ENCODE results near the gene IL17B. TPM values are rescaled to one million over a fixed set of nuclear protein-coding genes. Genes with fewer than 3 reads are reported as not detected.
A peak's percentile ranks its signal among the peaks of the same experiment; 100 is the strongest.

Gene IL17B
- total and polyA plus RNA-seq, 2 donors (not counting 3 experiments of a cell fraction or from before 2014, with no cell fraction given) = not detected

GRCh38 chr5:149371296-149371962, 7.7 kb downstream of the IL17B start:
- H3K4me2 ChIP-seq (ENCODE audit: insufficient read depth, low read length) = no peak overlapping the region
- no peaks in the 10 kb centered on the region for H3K79me2 ChIP-seq (ENCODE audit: control insufficient read depth, insufficient read depth, low read length)
- no peak overlapping the region for H2AFZ ChIP-seq (ENCODE audit: low read depth, low read length)
- BruUV-seq (replicated peaks) = no TSS peak
- no peaks in the 10 kb centered on the region for H3K4me1 ChIP-seq (ENCODE audit: control insufficient read depth, extremely low read depth, insufficient read depth, low read length)
- no peak overlapping the region for H3K9ac ChIP-seq (replicated peaks; ENCODE audit: extremely low read depth, insufficient read depth, low read length)
- H4K20me1 ChIP-seq (replicated peaks; ENCODE audit: control insufficient read depth, extremely low read depth, insufficient read depth, low read length) = no peaks in the 10 kb centered on the region
- dilution Hi-C loops (cut with MboI; ENCODE audit: extremely low pct_ligation_motif_present, low sequenced_read_pairs) (no loop called here), intact Hi-C loops (cut with micrococcal nuclease) (loop anchor here (1.0 to 2.0 kb wide), 5 partner anchors 54 to 241 kb away; no protein-coding TSS in a partner anchor)
- no peak overlapping the region for H3K27ac ChIP-seq (ENCODE audit: insufficient read depth, low read depth, low read length)
- TF ChIP-seq POLR2A (IDR thresholded peaks at IDR 0.05; ENCODE audit: low read depth, low read length) (no peak), CTCF (IDR thresholded peaks at IDR 0.05; ENCODE audit: extremely low read depth in 1 of 2, insufficient read depth in 1 of 2, low read depth in 1 of 2, low read length in 2 of 2) (peak; percentile 85 to 91)
- FAIRE-seq = peak; percentile 75
- H3K9me3 ChIP-seq (replicated peaks; ENCODE audit: control insufficient read depth, insufficient read depth, low read length) = no peaks in the 10 kb centered on the region
- ChIA-PET CTCF (interaction anchor here (0.6 to 4.0 kb wide), 40 partner anchors 8 to 246 kb away, joined by 3 to 81 read pairs (median 6); partner anchors contain the start of genes AFAP1L1, GRPEL2, IL17B and PCYOX1L), POLR2A (no interaction called here)
- no peaks in the 10 kb centered on the region for H3K9me1 ChIP-seq (replicated peaks; ENCODE audit: control insufficient read depth, extremely low read depth, insufficient read depth, low read length)
- H3K36me3 ChIP-seq (ENCODE audit: control insufficient read depth in 2 of 2, extremely low read depth in 1 of 2, insufficient read depth in 2 of 2, low read length in 2 of 2) = no peaks in the 10 kb centered on the region
- DNase-seq (ENCODE audit: low read depth, low spot score) = peak; percentile 59
- no peak overlapping the region for H3K4me3 ChIP-seq (replicated peaks in 1 of 3; ENCODE audit: insufficient read depth in 1 of 3, low read depth in 1 of 3, low read length in 3 of 3)
- H3K27me3 ChIP-seq (ENCODE audit: control insufficient read depth in 2 of 2, insufficient read depth in 2 of 2, low read length in 2 of 2) = no peaks in the 10 kb centered on the region

GRCh38 chr5:149370878-149371277, 8.2 kb downstream of the IL17B start:
- H3K36me3 ChIP-seq (ENCODE audit: control insufficient read depth in 2 of 2, extremely low read depth in 1 of 2, insufficient read depth in 2 of 2, low read length in 2 of 2) = no peaks in the 10 kb centered on the region
- no peak for FAIRE-seq
- no TSS peak for BruUV-seq (replicated peaks)
- dilution Hi-C loops (cut with MboI; ENCODE audit: extremely low pct_ligation_motif_present, low sequenced_read_pairs) (no loop called here), intact Hi-C loops (cut with micrococcal nuclease) (loop anchor here (1.0 to 2.0 kb wide), 5 partner anchors 54 to 240 kb away; no protein-coding TSS in a partner anchor)
- H3K4me1 ChIP-seq (ENCODE audit: control insufficient read depth, extremely low read depth, insufficient read depth, low read length) = no peaks in the 10 kb centered on the region
- no peak overlapping the region for H3K9ac ChIP-seq (replicated peaks; ENCODE audit: extremely low read depth, insufficient read depth, low read length)
- H3K27ac ChIP-seq (ENCODE audit: insufficient read depth, low read depth, low read length) = no peak overlapping the region
- H3K9me1 ChIP-seq (replicated peaks; ENCODE audit: control insufficient read depth, extremely low read depth, insufficient read depth, low read length) = no peaks in the 10 kb centered on the region
- H3K27me3 ChIP-seq (ENCODE audit: control insufficient read depth in 2 of 2, insufficient read depth in 2 of 2, low read length in 2 of 2) = no peaks in the 10 kb centered on the region
- TF ChIP-seq JUN (IDR thresholded peaks at IDR 0.05; ENCODE audit: borderline replicate concordance, insufficient read depth, insufficient read length, low read depth) (no peak), GATA2 (IDR thresholded peaks at IDR 0.05; ENCODE audit: insufficient read depth, insufficient read length, low read depth, low read length) (no peak), EZH2 (IDR thresholded peaks at IDR 0.05; ENCODE audit: borderline replicate concordance, low read depth, low read length, severe bottlenecking) (no peak), MAX (IDR thresholded peaks at IDR 0.05; ENCODE audit: insufficient read depth, insufficient read length) (no peak), POLR2A (IDR thresholded peaks at IDR 0.05; ENCODE audit: low read depth, low read length) (no peak), CTCF (IDR thresholded peaks at IDR 0.05; ENCODE audit: extremely low read depth in 1 of 2, insufficient read depth in 1 of 2, low read depth in 1 of 2, low read length in 2 of 2) (no peak), MYC (IDR thresholded peaks at IDR 0.05; ENCODE audit: low read depth, low read length) (no peak), FOS (IDR thresholded peaks at IDR 0.05; ENCODE audit: borderline replicate concordance, insufficient read depth, low read length) (no peak), POLR2AphosphoS5 (IDR thresholded peaks at IDR 0.05; ENCODE audit: insufficient read depth, low read depth, low read length) (no peak)
- H3K4me3 ChIP-seq (replicated peaks in 1 of 3; ENCODE audit: insufficient read depth in 1 of 3, low read depth in 1 of 3, low read length in 3 of 3) = no peak overlapping the region
- H2AFZ ChIP-seq (ENCODE audit: low read depth, low read length) = no peak overlapping the region
- POLR2A ChIA-PET = no interaction called here
- H4K20me1 ChIP-seq (replicated peaks; ENCODE audit: control insufficient read depth, extremely low read depth, insufficient read depth, low read length) = no peaks in the 10 kb centered on the region
- DNase-seq (ENCODE audit: low read depth, low spot score) = no peak
- no peaks in the 10 kb centered on the region for H3K9me3 ChIP-seq (replicated peaks; ENCODE audit: control insufficient read depth, insufficient read depth, low read length)
- no peak overlapping the region for H3K4me2 ChIP-seq (ENCODE audit: insufficient read depth, low read length)
- CTCF ChIA-PET = interaction anchor here (0.9 to 5.7 kb wide), 27 partner anchors 8 to 227 kb away, joined by 3 to 131 read pairs (median 8); partner anchors contain the start of genes AFAP1L1, GRPEL2 and PCYOX1L
- no peaks in the 10 kb centered on the region for H3K79me2 ChIP-seq (ENCODE audit: control insufficient read depth, insufficient read depth, low read length)

All from endothelial cell of umbilical vein (primary cell).